ENCODE measurements around the gene PRR3.
A peak's percentile ranks its signal among the peaks of the same experiment; 100 is the strongest.

The PRR3 gene

GRCh38 chr6:30591008-30591407, 33.9 kb downstream of the PRR3 start:
- no peak for TF ChIP-seq CTCF (conservative IDR thresholded peaks at IDR 0.05; ENCODE audit: low read depth)
- POLR2A ChIA-PET (ENCODE audit: low non-redundant PET), result interaction anchor here (0.6 to 0.7 kb wide), 3 partner anchors 10 to 42 kb away, joined by 3 to 5 read pairs (median 4); no protein-coding TSS in a partner anchor
- CTCF ChIA-PET, result interaction anchor here (1.1 to 1.2 kb wide), 2 partner anchors 49 to 109 kb away, joined by 5 read pairs; no protein-coding TSS in a partner anchor
- peak; percentile 83 for DNase-seq (ENCODE audit: low spot score)
- H3K27ac ChIP-seq, result peak overlapping the region; percentile 62

- CTCF ChIA-PET, result no interaction called here
- no peak overlapping the region for H3K27ac ChIP-seq
- POLR2A ChIA-PET (ENCODE audit: low non-redundant PET), result no interaction called here
- TF ChIP-seq CTCF (conservative IDR thresholded peaks at IDR 0.05; ENCODE audit: low read depth), result no peak
- DNase-seq (ENCODE audit: low spot score), result no peak
Observed at GRCh38 chr6:30592287-30592686, 35.2 kb downstream of the PRR3 start.

GRCh38 chr6:30597315-30598144, 40.4 kb downstream of the PRR3 start:
- H3K27ac ChIP-seq, result peak overlapping the region; percentile 58
- TF ChIP-seq CTCF (conservative IDR thresholded peaks at IDR 0.05; ENCODE audit: low read depth), result peak; percentile 81
- peak; percentile 62 for DNase-seq (ENCODE audit: low spot score)
- POLR2A ChIA-PET (ENCODE audit: low non-redundant PET), result interaction anchor here (0.6 kb wide), 1 partner anchor 137 kb away, joined by 3 read pairs; no protein-coding TSS in a partner anchor
- CTCF ChIA-PET, result interaction anchor here (0.5 to 1.8 kb wide), 8 partner anchors 10 to 533 kb away, joined by 3 to 5 read pairs (median 4); no protein-coding TSS in a partner anchor

- ChIA-PET POLR2A (ENCODE audit: low non-redundant PET) (no interaction called here), CTCF (interaction anchor here (0.6 to 1.5 kb wide), 5 partner anchors 12 to 131 kb away, joined by 3 to 5 read pairs (median 4); no protein-coding TSS in a partner anchor)
- peak overlapping the region; percentile 58 for H3K27ac ChIP-seq
- DNase-seq (ENCODE audit: low spot score), result no peak
- TF ChIP-seq CTCF (conservative IDR thresholded peaks at IDR 0.05; ENCODE audit: low read depth), result no peak
Observed at GRCh38 chr6:30598912-30599624, 42.0 kb downstream of the PRR3 start.

GRCh38 chr6:30599625-30600324, 42.7 kb downstream of the PRR3 start:
- DNase-seq (ENCODE audit: low spot score), result no peak
- ChIA-PET POLR2A (ENCODE audit: low non-redundant PET) (no interaction called here), CTCF (interaction anchor here (0.6 to 1.4 kb wide), 4 partner anchors 13 to 131 kb away, joined by 3 to 4 read pairs (median 4); no protein-coding TSS in a partner anchor)
- peak overlapping the region; percentile 58 for H3K27ac ChIP-seq
- TF ChIP-seq CTCF (conservative IDR thresholded peaks at IDR 0.05; ENCODE audit: low read depth), result no peak
